CD4-positive, alpha-beta T cell treated with Interferon alpha-2 for 1 hour (primary cell): ENCODE data around the gene OR4K2.
"Not testable (repeated sequence)": the region's sequence is repeated elsewhere in the genome, so short reads cannot be mapped to it uniquely, and the experiment has no call there.

Experiments
- DNase-seq, 2 donors: peaks; one replicate each; pipeline ENCODE4 v3.0.0-alpha.2; 2020 to 2022

Gene OR4K2, protein sequence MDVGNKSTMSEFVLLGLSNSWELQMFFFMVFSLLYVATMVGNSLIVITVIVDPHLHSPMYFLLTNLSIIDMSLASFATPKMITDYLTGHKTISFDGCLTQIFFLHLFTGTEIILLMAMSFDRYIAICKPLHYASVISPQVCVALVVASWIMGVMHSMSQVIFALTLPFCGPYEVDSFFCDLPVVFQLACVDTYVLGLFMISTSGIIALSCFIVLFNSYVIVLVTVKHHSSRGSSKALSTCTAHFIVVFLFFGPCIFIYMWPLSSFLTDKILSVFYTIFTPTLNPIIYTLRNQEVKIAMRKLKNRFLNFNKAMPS

GRCh38 chr14:19874842-19875241 lies at the start of gene OR4K2:
Gene OR4K2 (plus strand): TSS chr14:19875142. CDS start chr14:19876268, 1,126 bp downstream.
- DNase-seq = no peak

DNA sequence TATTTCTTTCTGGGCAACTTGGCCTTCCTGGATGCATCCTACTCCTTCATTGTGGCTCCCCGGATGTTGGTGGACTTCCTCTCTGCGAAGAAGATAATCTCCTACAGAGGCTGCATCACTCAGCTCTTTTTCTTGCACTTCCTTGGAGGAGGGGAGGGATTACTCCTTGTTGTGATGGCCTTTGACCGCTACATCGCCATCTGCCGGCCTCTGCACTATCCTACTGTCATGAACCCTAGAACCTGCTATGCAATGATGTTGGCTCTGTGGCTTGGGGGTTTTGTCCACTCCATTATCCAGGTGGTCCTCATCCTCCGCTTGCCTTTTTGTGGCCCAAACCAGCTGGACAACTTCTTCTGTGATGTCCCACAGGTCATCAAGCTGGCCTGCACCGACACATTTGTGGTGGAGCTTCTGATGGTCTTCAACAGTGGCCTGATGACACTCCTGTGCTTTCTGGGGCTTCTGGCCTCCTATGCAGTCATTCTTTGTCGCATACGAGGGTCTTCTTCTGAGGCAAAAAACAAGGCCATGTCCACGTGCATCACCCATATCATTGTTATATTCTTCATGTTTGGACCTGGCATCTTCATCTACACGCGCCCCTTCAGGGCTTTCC lies 47.2 kb upstream of the OR4K2 start:
- DNase-seq = not testable (repeated sequence)

DNA sequence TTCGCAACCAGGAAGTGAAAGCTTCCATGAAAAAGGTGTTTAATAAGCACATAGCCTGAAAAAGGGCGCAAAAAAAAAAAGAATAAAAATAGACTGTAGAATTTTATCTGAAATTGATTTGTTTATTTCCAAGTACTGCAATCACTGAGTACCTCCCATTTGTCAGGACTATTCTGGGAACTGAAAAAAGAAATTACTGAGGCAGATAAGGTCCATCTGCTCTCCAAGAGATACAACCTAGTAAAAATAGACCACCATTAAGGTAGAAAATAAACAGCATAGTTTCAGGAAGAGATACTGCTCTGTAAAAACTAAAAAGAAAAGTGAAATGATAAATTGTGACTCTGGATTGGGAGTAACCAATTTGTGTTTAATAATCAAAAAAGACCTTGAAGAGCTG lies 46.6 kb upstream of the OR4K2 start:
- no peak for DNase-seq

GRCh38 chr14:19834203-19834848 lies 40.6 kb upstream of the OR4K2 start:
- DNase-seq = not testable (repeated sequence)

DNA sequence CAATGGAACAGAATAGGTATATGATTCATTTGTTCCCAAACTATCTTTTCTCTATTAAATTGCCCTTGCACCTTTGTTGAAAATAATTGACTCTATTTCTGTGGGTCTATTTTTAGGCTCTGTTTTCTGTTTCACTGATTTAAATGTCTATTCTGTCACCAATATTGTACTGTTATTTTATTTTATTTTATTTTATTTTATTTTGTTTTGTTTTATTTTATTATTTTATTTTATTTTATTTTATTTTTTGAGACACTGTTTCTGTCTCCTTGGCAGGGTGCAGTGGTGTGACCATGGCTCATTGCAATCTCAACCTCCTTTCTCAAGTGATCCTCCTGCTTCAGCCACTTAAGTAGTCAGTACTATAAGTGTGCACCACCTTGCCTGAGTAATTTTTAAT lies 36.5 kb upstream of the OR4K2 start:
- DNase-seq = no peak

GRCh38 chr14:19851365-19851764 lies 23.6 kb upstream of the OR4K2 start:
- no peak for DNase-seq

DNA sequence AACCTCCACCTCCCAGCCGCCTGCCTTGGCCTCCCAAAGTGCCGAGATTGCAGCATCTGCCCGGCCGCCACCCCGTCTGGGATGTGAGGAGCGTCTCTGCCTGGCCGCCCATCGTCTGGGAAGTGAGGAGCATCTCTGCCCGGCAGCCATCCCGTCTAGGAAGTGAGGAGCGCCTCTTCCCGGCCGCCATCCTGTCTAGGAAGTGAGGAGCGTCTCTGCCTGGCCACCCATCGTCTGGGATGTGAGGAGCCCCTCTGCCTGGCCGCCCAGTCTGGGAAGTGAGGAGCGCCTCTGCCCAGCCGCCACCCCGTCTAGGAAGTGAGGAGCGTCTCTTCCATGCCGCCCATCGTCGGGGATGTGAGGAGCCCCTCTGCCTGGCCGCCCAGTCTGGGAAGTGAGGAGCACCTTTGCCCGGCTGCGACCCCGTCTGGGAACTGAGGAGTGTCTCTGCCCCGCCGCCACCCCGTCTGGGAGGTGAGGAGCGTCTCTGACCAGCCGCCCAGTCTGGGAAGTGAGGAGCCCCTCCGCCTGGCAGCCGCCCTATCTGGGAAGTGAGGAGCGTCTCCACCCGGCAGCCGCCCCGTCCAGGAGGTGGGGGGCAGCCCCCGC lies 8.8 kb upstream of the OR4K2 start:
- DNase-seq = not testable (repeated sequence)

DNA sequence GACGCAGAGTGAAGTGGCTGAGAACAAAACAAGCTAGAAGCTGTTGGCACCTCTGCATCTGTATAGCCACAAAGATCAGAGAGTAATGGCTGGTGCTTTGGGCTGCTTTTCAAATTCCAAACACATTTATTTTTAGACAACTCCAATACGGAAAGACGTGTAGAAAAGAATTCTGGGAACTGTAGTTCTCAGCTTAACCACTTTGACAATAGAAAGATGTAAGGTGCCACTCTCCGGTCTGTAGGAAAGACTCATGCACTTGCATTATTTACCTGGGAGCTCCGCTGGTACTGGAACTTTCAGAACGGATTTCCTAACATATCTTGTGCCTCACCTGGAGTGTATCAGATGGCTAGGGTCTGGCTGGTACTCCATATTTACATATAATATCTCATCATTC lies 1.8 kb upstream of the OR4K2 start:
- no peak for DNase-seq

- DNase-seq = peak in 1 of 2 donors; percentile 15
These were observed 3.2 kb downstream of the OR4K2 start for GRCh38 chr14:19878029-19878642.

DNA sequence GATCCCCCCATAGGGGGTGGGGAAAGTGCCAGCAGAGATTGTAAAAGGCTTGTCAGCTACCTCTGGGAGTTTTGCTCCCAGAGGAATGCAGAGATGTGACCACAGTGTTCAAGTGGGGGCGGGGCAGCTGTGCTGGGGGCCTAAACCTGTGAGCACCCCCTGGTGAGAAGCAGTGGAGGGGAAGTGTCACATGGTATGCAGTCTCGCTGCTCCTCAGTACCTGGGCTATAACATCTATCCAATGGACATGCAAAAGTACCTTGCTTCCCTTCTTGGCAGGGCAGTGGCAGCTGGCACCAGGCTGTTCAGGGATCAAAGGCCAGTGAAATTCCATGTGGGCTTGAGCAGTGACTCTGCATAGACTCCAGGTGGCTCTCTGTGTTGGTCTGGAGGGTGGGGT lies 20.3 kb downstream of the OR4K2 start:
- no peak for DNase-seq

DNA sequence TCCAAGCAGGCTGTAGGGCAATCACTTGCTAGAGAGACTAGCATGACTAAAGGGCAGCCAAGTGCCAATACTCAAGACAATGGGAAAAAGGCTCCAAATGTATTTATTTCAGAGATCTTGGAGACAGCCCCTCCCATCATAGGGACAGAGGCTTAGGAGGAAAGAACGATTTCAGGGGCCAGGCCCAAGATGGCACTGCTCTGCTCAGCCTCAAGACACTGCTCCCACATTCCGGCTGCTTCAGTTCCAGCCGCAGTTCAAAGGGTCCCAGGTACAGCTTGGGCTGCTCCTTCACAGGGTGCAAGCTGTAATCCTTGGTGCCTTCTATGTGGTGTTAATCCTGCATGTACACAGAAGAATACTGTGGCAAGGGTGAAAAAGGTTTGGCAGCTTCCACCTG lies 26.1 kb downstream of the OR4K2 start:
- no peak for DNase-seq

GRCh38 chr14:19902409-19902808 lies 27.5 kb downstream of the OR4K2 start:
- DNase-seq = no peak

GRCh38 chr14:19906665-19907064 lies 31.7 kb downstream of the OR4K2 start:
- no peak for DNase-seq

DNA sequence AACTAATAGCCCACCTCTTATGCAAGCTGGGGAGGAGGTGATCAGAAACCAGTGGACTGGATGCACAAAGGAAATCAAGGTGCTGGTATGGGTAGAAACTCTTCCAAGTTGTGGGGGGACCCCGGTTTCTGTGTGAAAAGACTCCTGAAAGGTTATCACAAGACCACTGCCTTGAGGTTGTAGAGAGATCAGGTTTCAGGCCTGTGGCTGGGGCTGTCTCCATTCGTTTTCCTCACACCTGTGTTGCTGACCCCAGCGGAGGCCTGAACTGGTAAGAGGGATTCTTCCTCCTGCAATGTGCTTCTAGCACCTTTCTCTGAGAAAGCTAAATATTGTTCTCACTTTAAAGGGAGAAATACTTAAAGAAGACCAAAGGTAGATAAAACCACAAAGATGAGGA lies 36.2 kb downstream of the OR4K2 start:
- no peak for DNase-seq

DNA sequence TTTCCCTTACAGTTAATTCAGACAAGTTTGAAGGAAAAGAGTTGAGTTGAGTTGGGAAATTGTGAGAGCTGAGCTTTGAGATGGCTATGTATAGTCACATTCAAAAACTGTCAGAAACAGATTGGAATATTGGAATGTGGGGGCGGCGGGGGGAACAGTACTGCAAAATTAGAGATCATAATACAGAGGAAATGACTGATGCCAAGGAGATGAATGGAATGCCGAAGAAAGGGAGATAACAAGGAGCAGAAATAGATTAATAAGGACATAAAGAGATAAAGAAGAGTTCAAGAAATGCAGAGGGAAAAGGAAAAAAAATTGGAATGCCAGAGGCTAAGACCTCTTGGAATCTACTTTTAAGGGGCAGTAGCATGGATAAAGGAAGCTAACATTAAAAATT lies 42.3 kb downstream of the OR4K2 start:
- DNase-seq = no peak

DNA sequence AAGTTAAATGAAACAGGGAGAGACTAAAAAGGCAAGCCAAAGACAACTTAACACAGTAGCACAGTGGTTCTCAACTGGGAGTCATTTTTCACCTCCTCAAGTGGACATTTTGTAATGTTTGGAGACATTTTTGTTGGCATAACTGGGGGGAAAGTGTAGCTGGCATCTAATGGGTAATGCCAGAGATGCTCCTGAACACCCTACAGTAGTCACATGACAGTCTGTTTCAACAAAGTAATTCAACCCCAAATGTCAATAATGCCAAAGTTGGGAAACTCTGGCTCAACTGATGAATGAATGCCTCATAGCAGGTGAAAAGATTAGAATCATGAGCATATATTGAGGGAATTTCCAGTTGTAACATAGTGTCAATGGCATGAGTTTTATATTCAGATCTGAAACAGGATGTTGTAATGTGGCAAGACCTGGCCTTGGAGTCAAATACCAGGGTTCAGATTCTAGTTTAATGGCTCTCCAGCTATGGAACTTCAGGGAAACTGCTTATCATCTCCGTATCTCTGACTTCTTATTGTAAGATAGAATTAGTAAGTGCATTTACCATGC lies 43.1 kb downstream of the OR4K2 start:
- no peak for DNase-seq

GRCh38 chr14:19918553-19919264 lies 43.8 kb downstream of the OR4K2 start:
- DNase-seq = no peak

DNA sequence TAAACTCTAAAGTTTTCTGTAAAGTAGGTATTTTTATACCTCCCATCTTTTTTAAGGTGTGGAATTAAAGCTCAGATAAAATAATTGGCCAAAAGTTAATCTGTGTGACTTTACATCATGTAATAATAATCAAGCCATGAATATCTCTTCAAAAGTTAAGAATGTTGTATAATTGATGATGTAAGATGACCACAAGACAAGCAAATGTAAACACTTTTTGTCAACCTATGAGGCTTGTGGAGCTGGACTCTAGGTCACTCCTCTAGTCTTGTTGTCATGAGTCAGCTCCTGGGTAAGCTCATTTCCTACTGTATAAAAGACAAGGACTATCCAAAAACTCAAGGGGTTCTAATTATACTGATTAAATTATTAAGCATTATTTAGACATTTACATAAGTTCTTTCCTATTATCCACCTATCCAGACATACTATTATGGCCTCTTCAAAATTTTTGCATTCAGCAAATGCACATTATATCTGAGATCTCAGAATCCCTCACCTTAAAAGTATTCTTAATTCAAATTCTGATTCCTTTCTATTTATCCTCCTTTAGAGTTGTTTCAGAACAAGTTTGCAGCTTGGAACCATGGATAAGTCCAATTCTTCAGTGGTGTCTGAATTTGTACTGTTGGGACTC lies 45.2 kb downstream of the OR4K2 start, which contains the start of gene OR4K5:
Gene OR4K5 (plus strand): TSS at position 587 of the 637 bp plus-strand sequence. CDS start 0 bp downstream, at position 587.
- no peak for DNase-seq

DNA sequence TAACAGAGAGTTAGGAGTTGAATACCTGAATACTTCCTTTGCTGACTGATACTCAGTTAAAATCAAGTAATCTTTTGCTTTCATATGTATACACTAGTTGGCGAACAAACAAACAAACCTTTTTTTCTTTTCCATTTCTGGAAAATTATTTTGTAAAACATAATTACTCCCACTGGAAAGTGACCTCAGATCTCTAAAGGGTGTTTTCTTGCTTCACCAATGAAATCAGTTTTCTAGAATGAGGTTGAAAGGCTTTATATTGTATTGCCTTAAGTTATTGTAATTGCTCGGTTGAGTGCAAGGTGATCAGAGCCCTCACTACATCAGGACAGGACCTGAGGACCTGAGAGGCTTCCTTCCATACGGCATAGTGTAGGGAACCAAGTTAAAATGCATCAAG lies 55.7 kb downstream of the OR4K2 start, which contains the start of gene OR4K1:
Gene OR4K1 (plus strand): TSS at position 301 of the 400 bp plus-strand sequence. CDS start 4,750 bp downstream, outside the sequence.
- DNase-seq = no peak
